Measurements from ENCODE around the gene CCNF.
A peak's percentile ranks its signal among the peaks of the same experiment; 100 is the strongest.

Gene CCNF

DNA sequence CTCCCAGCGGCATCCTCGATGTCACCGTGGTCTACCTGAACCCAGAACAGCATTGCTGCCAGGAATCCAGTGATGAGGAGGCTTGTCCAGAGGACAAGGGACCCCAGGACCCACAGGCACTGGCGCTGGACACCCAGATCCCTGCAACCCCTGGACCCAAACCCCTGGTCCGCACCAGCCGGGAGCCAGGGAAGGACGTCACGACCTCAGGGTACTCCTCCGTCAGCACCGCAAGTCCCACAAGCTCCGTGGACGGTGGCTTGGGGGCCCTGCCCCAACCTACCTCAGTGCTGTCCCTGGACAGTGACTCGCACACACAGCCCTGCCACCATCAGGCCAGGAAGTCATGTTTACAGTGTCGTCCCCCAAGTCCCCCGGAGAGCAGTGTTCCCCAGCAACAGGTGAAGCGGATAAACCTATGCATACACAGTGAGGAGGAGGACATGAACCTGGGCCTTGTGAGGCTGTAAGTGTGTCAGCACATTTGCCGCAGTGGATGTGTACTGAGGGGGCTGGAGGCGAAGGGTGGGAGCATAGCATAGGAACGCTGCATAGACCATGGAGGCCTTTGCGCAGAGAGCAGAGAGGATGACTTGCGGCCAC is 27.4 kb downstream of the CCNF start:
- H3K27ac ChIP-seq: no peak overlapping the region
- peaks cover 16% of the 10 kb centered on the region for H3K36me3 ChIP-seq (replicated peaks)
- H3K4me3 ChIP-seq (ENCODE audit: low read depth, low read length): no peak overlapping the region
- no peak for DNase-seq
- H3K27me3 ChIP-seq (replicated peaks): no peaks in the 10 kb centered on the region
- TF ChIP-seq CTCF (IDR thresholded peaks at IDR 0.05; ENCODE audit: low read depth, low read length, missing control alignments): no peak
- in situ Hi-C loops (cut with HindIII; ENCODE audit: low pct_ligation_motif_present, low sequenced_read_pairs): no loop called here

GRCh38 chr16:2457267-2457666 is 28.0 kb downstream of the CCNF start:
- no peak for TF ChIP-seq CTCF (IDR thresholded peaks at IDR 0.05; ENCODE audit: low read depth, low read length, missing control alignments)
- peaks cover 16% of the 10 kb centered on the region for H3K36me3 ChIP-seq (replicated peaks)
- no peaks in the 10 kb centered on the region for H3K27me3 ChIP-seq (replicated peaks)
- no peak overlapping the region for H3K4me3 ChIP-seq (ENCODE audit: low read depth, low read length)
- no peak for DNase-seq
- in situ Hi-C loops (cut with HindIII; ENCODE audit: low pct_ligation_motif_present, low sequenced_read_pairs): no loop called here
- H3K27ac ChIP-seq: no peak overlapping the region

- no peak overlapping the region for H3K27ac ChIP-seq
- no peak for TF ChIP-seq CTCF (IDR thresholded peaks at IDR 0.05; ENCODE audit: low read depth, low read length, missing control alignments)
- no peak for DNase-seq
- H3K27me3 ChIP-seq (replicated peaks): no peaks in the 10 kb centered on the region
- peaks cover 14% of the 10 kb centered on the region for H3K36me3 ChIP-seq (replicated peaks)
- H3K4me3 ChIP-seq (ENCODE audit: low read depth, low read length): no peak overlapping the region
- in situ Hi-C loops (cut with HindIII; ENCODE audit: low pct_ligation_motif_present, low sequenced_read_pairs): no loop called here
These were observed 28.7 kb downstream of the CCNF start for GRCh38 chr16:2457946-2458345.

- DNase-seq: no peak
- Histone ChIP-seq H3K27me3 (replicated peaks) (no peaks in the 10 kb centered on the region), H3K4me3 (ENCODE audit: low read depth, low read length) (peak overlapping the region; percentile 61), H3K36me3 (replicated peaks) (peaks cover 12% of the 10 kb centered on the region), H3K27ac (no peak overlapping the region)
- in situ Hi-C loops (cut with HindIII; ENCODE audit: low pct_ligation_motif_present, low sequenced_read_pairs): no loop called here
- no peak for TF ChIP-seq CTCF (IDR thresholded peaks at IDR 0.05; ENCODE audit: low read depth, low read length, missing control alignments)
These were observed 29.8 kb downstream of the CCNF start for GRCh38 chr16:2458887-2459646.

DNA sequence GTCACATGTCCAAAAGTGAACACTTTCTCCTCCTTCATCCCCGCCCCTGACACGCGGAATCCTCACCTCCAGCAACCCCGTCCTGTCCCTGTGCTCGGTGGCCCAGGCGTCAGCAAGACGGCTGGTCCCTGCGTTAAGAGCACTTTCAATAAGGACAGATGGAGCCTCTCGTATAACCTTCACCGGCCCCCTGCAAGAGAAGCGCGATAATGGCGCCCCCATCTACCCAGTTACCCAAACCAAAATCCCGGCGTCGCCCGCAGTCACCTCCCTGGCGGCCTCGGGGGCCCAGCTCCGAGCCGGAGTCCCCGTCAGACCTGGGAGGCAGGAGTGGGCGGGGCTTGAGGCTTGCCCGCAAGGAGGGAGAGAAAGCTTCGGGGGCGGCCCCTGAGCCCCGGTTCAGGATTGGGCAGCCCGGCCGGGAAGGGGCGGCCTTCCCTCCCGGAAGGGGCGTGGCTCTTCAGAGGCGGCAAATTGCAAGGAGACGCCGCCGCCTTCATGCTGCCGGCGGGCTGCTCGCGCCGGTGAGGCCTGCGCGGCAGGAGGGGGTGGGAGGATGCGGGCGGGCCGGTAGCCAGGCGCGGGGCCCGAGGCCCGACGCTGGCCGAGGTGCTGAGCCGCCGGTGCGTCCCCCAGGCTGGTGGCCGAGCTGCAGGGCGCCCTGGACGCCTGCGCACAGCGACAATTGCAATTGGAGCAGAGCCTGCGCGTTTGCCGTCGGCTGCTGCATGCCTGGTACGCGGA is 30.6 kb downstream of the CCNF start, which contains the start of gene TEDC2:
TSS of gene TEDC2 (plus strand) at position 463 of the 744 bp plus-strand sequence. CDS start at position 499, 36 bp downstream.
- H3K27me3 ChIP-seq (replicated peaks): no peaks in the 10 kb centered on the region
- in situ Hi-C loops (cut with HindIII; ENCODE audit: low pct_ligation_motif_present, low sequenced_read_pairs): no loop called here
- no peak for TF ChIP-seq CTCF (IDR thresholded peaks at IDR 0.05; ENCODE audit: low read depth, low read length, missing control alignments)
- H3K36me3 ChIP-seq (replicated peaks): peaks cover 8% of the 10 kb centered on the region
- DNase-seq: peak; percentile 85
- peak within 1 kb of the TSS; percentile 61 for H3K4me3 ChIP-seq (ENCODE audit: low read depth, low read length)
- no peak within 1 kb of the TSS for H3K27ac ChIP-seq
